ENCODE data around the gene DHFR2.
A peak's percentile ranks its signal among the peaks of the same experiment; 100 is the strongest.

Gene DHFR2

DNA sequence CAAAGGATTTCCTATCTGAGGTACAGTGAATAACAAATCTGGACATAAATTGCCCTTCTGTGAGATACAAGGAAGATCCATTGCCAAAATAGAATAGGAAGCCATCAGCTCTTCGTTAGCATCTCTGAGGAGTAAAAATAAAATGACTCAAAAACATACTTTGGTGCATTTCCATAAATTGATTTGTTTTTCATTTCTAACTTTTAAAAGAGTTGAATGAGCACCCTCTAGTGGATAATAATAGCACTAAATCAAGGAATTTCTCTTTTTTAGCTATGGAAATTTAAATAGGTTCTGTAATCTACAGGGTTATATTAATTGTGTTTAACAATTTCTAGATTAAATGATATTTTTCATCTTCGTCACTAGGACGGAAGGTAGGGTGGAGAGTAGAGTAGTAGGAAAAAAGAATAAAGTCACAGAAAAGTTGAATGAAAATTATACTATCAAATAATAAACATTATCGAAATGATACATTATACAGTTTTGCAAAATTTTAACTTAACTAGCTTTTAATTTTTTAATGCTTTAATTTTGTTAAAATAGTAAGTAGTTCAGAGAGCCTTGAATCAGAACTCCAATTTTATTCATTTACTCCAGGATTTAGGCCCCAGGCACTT is 6.6 kb upstream of the DHFR2 start:
- Histone ChIP-seq H3K27ac (no peak overlapping the region), H3K9ac (no peak overlapping the region), H3K4me3 (no peak overlapping the region), H3K27me3 (no peaks in the 10 kb centered on the region), H3K4me1 (peaks cover 11 to 34% (median 16%) of the 10 kb centered on the region in 10 experiments), H4K20me1 (peaks cover 0 to 32% (median 7%) of the 10 kb centered on the region in 11 experiments; a peak in 7 of 22 replicates), H3K4me2 (no peak overlapping the region), H3K36me3 (peaks cover 38 to 65% (median 47%) of the 10 kb centered on the region in 11 experiments), H3K9me3 (replicated peaks in 1 of 11) (peaks cover 14 to 28% (median 24%) of the 10 kb centered on the region in 11 experiments; a peak in 21 of 22 replicates)
- TF ChIP-seq Cebpa-rat (IDR thresholded peaks at IDR 0.05): no peak

DNA sequence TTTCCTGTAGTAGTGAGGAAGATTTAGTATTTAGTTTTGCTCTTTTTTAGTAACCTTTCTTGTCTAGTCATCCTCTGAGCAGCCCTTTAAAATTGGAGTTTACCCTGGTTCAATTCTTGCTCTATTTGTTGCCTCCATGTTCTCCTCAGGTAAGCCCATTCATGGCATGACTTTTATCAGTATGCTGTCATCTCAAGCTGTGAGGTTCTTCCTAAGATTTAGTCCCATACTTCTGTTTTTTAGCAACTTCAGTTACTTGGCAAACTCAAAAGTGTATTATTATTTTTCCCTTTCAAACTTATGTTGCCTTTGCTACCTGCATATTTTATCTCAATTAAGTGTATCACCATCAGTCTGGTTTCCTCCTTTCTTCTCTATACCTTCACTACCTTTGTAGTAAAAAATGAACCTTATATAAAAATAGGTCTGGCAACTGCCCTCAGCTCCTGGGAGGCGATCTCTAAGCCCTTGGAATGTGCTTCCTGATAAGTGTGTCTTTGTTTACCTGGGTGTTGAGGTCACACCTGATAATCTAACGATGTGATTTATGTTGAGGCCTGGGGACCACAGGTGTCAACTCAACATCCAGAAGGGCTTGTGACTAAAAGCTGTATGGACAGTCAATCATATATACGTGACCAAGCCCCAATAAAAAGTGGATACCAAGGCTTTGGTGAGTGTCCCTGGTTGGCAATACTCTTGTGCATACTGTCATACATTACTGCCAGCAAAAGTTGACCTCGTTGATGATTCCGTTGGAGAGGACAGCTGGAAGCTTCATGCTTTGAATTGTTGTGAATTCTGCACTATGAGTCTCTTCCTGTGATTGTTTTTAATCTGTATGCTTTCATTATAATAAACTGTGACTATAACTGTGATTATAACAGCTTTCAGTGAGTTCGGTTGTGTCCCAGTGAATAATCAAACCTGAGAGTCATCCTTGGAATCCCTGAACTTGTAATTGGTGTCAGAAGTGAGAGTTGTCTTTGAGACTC is 4.1 kb upstream of the DHFR2 start:
- Histone ChIP-seq H3K4me1 (peaks cover 20 to 41% (median 27%) of the 10 kb centered on the region in 10 experiments), H3K36me3 (peaks cover 24 to 50% (median 31%) of the 10 kb centered on the region in 11 experiments), H3K4me2 (peak overlapping the region in 4 of 11 experiments; percentile 92 to 97 (median 94); a peak in 6 of 22 replicates), H3K27me3 (no peaks in the 10 kb centered on the region), H3K27ac (no peak overlapping the region), H3K9ac (no peak overlapping the region), H3K4me3 (no peak overlapping the region), H3K9me3 (replicated peaks in 1 of 11) (peaks cover 4 to 18% (median 13%) of the 10 kb centered on the region in 11 experiments; a peak in 20 of 22 replicates), H4K20me1 (peaks cover 0 to 28% (median 6%) of the 10 kb centered on the region in 11 experiments; a peak in 7 of 22 replicates)
- TF ChIP-seq Cebpa-rat (IDR thresholded peaks at IDR 0.05): no peak

- Histone ChIP-seq H3K4me2 (peak overlapping the region in 7 of 11 experiments; percentile 87 to 97 (median 93); a peak in 11 of 22 replicates), H3K27me3 (no peaks in the 10 kb centered on the region), H3K27ac (no peak overlapping the region), H3K9ac (peak overlapping the region in 2 of 11 experiments; percentile 20 to 45; a peak in 2 of 22 replicates), H3K9me3 (replicated peaks in 1 of 11) (peaks cover 4 to 18% (median 13%) of the 10 kb centered on the region in 11 experiments; a peak in 20 of 22 replicates), H3K4me3 (peak overlapping the region in 1 of 10 experiments; percentile 65; a peak in 1 of 20 replicates), H4K20me1 (peaks cover 0 to 20% (median 6%) of the 10 kb centered on the region in 11 experiments; a peak in 7 of 22 replicates), H3K36me3 (peaks cover 16 to 46% (median 28%) of the 10 kb centered on the region in 11 experiments), H3K4me1 (peaks cover 20 to 44% (median 31%) of the 10 kb centered on the region in 10 experiments)
- TF ChIP-seq Cebpa-rat (IDR thresholded peaks at IDR 0.05): no peak
These were observed 3.2 kb upstream of the DHFR2 start for GRCh38 chr3:94065819-94066480.

GRCh38 chr3:94065122-94065521 is 2.4 kb upstream of the DHFR2 start:
- H3K9ac ChIP-seq: peak overlapping the region in 3 of 11 experiments; percentile 94 to 99 (median 96); a peak in 6 of 22 replicates
- H3K36me3 ChIP-seq: peaks cover 21 to 48% (median 27%) of the 10 kb centered on the region in 11 experiments
- peak overlapping the region in 5 of 10 experiments; percentile 65 to 84 (median 73); a peak in 6 of 20 replicates for H3K4me3 ChIP-seq
- peak overlapping the region; percentile 82 to 97 (median 92) for H3K4me2 ChIP-seq
- H4K20me1 ChIP-seq: peaks cover 0 to 11% (median 2%) of the 10 kb centered on the region in 11 experiments; a peak in 7 of 22 replicates
- no peak for TF ChIP-seq Cebpa-rat (IDR thresholded peaks at IDR 0.05)
- H3K9me3 ChIP-seq (replicated peaks in 1 of 11): peaks cover 4 to 18% (median 13%) of the 10 kb centered on the region in 11 experiments; a peak in 20 of 22 replicates
- H3K4me1 ChIP-seq: peaks cover 20 to 44% (median 31%) of the 10 kb centered on the region in 10 experiments
- no peaks in the 10 kb centered on the region for H3K27me3 ChIP-seq
- peak overlapping the region in 4 of 11 experiments; percentile 95 to 100 (median 98); a peak in 9 of 22 replicates for H3K27ac ChIP-seq

GRCh38 chr3:94064243-94064860 is 1.6 kb upstream of the DHFR2 start:
- peaks cover 20 to 44% (median 31%) of the 10 kb centered on the region in 10 experiments for H3K4me1 ChIP-seq
- peaks cover 0 to 4% (median 0%) of the 10 kb centered on the region in 11 experiments; a peak in 5 of 22 replicates for H4K20me1 ChIP-seq
- no peak for TF ChIP-seq Cebpa-rat (IDR thresholded peaks at IDR 0.05)
- peak overlapping the region; percentile 82 to 97 (median 92) for H3K4me2 ChIP-seq
- peak overlapping the region in 10 of 11 experiments; percentile 92 to 99 (median 96); a peak in 19 of 22 replicates for H3K9ac ChIP-seq
- peak overlapping the region; percentile 65 to 84 (median 72); a peak in 16 of 20 replicates for H3K4me3 ChIP-seq
- H3K36me3 ChIP-seq: peaks cover 26 to 54% (median 34%) of the 10 kb centered on the region in 11 experiments
- no peaks in the 10 kb centered on the region for H3K27me3 ChIP-seq
- H3K9me3 ChIP-seq (replicated peaks in 1 of 11): peaks cover 4 to 18% (median 13%) of the 10 kb centered on the region in 11 experiments; a peak in 20 of 22 replicates
- peak overlapping the region; percentile 91 to 100 (median 96); a peak in 16 of 22 replicates for H3K27ac ChIP-seq

DNA sequence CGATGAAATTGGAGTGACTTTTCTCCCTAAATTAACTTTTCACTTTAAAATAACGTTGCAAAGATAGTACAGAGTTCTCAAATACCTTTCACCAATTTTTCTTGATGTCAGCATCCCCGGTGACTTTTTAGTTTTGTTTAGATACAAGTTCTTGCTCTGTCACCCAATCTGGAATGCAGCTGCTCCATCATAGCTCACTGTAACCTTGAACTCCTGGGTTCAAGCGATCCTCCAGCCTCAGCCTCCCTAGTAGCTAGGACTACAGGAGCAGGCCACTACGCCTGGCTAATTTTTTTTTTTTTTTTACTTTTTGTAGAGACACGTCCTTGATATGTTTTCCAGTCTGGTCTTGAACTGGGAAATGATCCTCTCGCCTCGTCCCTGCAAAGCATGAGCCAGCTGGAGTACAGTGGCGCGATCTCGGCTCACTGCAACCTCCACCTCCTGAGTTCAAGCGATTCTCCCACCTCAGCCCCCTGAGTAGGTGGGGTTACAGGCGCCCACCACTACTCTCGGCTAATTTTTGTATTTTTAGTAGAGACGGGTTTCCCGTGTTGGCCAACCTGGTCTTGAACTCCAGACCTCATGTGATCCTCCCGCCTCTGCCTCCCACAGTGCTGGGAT is 892 bp upstream of the DHFR2 start:
- H3K9ac ChIP-seq: peak overlapping the region; percentile 87 to 99 (median 95)
- H3K27me3 ChIP-seq: no peaks in the 10 kb centered on the region
- peaks cover 31 to 61% (median 39%) of the 10 kb centered on the region in 11 experiments for H3K36me3 ChIP-seq
- H3K4me1 ChIP-seq: peaks cover 20 to 44% (median 31%) of the 10 kb centered on the region in 10 experiments
- H3K27ac ChIP-seq: peak overlapping the region; percentile 91 to 100 (median 96)
- peak overlapping the region; percentile 82 to 97 (median 92) for H3K4me2 ChIP-seq
- H4K20me1 ChIP-seq: no peaks in the 10 kb centered on the region; a peak in 2 of 22 replicates
- TF ChIP-seq Cebpa-rat (IDR thresholded peaks at IDR 0.05): no peak
- H3K4me3 ChIP-seq: peak overlapping the region; percentile 65 to 84 (median 72)
- peaks cover 4 to 18% (median 13%) of the 10 kb centered on the region in 11 experiments; a peak in 20 of 22 replicates for H3K9me3 ChIP-seq (replicated peaks in 1 of 11)

DNA sequence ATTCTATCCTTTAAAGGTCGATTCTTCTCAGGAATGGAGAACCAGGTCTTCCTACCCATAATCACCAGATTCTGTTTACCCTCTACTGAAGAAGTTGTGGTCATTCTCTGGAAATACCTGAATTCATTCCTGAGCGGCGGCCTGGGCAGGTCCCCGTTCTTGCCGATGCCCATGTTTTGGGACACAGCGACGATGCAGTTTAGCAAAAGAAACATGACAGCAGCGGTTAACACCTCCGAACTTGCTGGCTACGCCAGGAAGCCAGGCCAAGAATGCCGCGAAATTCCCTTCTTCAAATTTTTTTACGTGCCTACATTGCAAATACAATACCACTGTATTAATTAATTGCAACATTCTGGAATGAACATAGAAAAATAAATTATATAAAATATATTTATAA is 1.4 kb downstream of the DHFR2 start:
- H4K20me1 ChIP-seq: no peaks in the 10 kb centered on the region
- peaks cover 20 to 40% (median 31%) of the 10 kb centered on the region in 10 experiments for H3K4me1 ChIP-seq
- no peak overlapping the region for H3K4me3 ChIP-seq
- no peak overlapping the region; a peak in 1 of 22 replicates for H3K9ac ChIP-seq
- peaks cover 17 to 40% (median 24%) of the 10 kb centered on the region in 11 experiments; a peak in 21 of 22 replicates for H3K36me3 ChIP-seq
- H3K4me2 ChIP-seq: peak overlapping the region in 6 of 11 experiments; percentile 32 to 93 (median 84); a peak in 9 of 22 replicates
- no peak for TF ChIP-seq Cebpa-rat (IDR thresholded peaks at IDR 0.05)
- peaks cover 0 to 3% (median 0%) of the 10 kb centered on the region in 11 experiments; a peak in 2 of 22 replicates for H3K9me3 ChIP-seq (replicated peaks in 1 of 11)
- H3K27me3 ChIP-seq: no peaks in the 10 kb centered on the region
- H3K27ac ChIP-seq: no peak overlapping the region

Measured in BLaER1 treated with 17β-estradiol and CSF1 and Interleukin-3, amounts not matched to agents 10 nM and 100 nM (cell line).